SJSA1 (cell line): ENCODE results near the gene RHPN2. TPM values are rescaled to one million over a fixed set of nuclear protein-coding genes. Genes with fewer than 3 reads are reported as not detected.
"Not testable (repeated sequence)": the region's sequence is repeated elsewhere in the genome, so short reads cannot be mapped to it uniquely, and the experiment has no call there.

Experiments
- DNase-seq, 2 experiments: peaks; one replicate each; pipeline ENCODE4 v3.0.0-alpha.2; 2015 to 2020; ENCODE audit warnings: low spot score in 2 of 2, low read depth in 1 of 2
- H3K27ac ChIP-seq: fragments of 250-450 bp; sonication (Bioruptor Pico); 2 replicates; pipeline ENCODE4 v1.5.1; 2020; ENCODE audit warnings: mild to moderate bottlenecking, moderate library complexity
- H3K27me3 ChIP-seq: fragments of 250-450 bp; sonication (Bioruptor Pico); replicated peaks from 2 replicates; pipeline ENCODE4 v1.5.1; 2020; ENCODE audit warnings: mild to moderate bottlenecking, moderate library complexity
- H3K36me3 ChIP-seq: fragments of 250-450 bp; sonication (Bioruptor Pico); 2 replicates; pipeline ENCODE4 v1.5.1; 2020; ENCODE audit warnings: mild to moderate bottlenecking
- H3K4me1 ChIP-seq: fragments of 250-450 bp; sonication (Bioruptor Pico); replicated peaks from 2 replicates; pipeline ENCODE4 v1.6.1; 2021; ENCODE audit warnings: mild to moderate bottlenecking
- H3K4me3 ChIP-seq: fragments of 250-450 bp; sonication (Bioruptor Pico); 2 replicates; pipeline ENCODE4 v1.5.1; 2020; ENCODE audit warnings: mild to moderate bottlenecking
- H3K9me3 ChIP-seq: fragments of 250-450 bp; sonication (Bioruptor Pico); replicated peaks from 2 replicates; pipeline ENCODE4 v1.5.1; 2020; ENCODE audit warnings: mild to moderate bottlenecking
- total RNA-seq: library from RNA; depleted of rRNA; stranded (reverse); fragments of >200 nt; shearing (Covaris generic); gene quantifications from 2 replicates; pipeline ENCODE4 v1.2.3, GENCODE V29; 2014

RHPN2 gene
- total RNA-seq, 1 experiment from 2014 or later = 42.1 TPM

DNA sequence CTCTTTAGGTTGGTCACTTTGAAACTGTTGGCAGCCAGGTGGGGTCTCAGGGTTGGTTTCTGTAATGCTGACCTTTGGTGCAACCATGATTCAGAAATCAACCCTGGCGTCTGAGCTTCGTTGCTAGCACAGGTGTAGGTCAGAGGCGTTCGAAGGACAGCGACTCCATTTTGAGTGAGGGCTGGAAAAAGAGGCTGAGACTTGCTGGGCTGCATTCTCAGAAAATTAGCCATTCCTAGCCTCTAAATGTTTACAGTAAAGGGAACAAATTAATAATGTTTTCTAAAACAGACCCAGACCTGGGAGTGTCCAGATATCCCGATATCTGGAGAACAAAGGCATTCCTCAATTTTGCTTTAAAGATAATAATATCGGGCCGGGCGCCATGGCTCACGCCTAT lies 29.2 kb downstream of the RHPN2 start:
- Histone ChIP-seq H3K4me1 (peaks cover 12% of the 10 kb centered on the region), H3K9me3 (no peaks in the 10 kb centered on the region), H3K36me3 (peaks cover 16% of the 10 kb centered on the region), H3K4me3 (no peak overlapping the region), H3K27me3 (no peaks in the 10 kb centered on the region), H3K27ac (no peak overlapping the region)
- DNase-seq = no peak

DNA sequence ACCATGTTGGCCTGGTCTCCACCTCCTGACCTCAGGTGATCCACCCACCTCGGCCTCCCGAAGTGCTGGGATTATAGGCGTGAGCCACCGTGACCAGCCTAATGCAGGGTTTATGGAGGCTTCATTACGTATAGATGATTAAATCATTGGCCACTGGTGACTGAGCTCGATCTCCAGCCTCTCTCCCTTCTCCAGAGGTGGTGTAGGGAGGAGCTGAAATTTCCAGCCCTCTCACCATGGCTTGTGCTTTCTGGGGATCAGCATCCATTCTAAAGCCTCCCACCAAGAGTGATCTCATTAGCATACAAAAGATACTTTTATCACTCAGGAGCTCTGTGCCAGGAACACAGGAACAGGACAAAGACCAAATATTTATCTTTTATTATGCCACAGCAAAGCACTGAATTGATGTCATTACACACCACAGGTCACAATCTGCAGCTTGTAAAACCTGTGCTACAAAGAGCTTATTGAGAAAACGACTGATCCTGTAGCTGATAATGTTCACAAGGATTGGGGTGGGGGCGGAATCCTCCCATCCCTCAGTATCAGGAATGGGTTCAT lies 32.4 kb downstream of the RHPN2 start:
- no peaks in the 10 kb centered on the region for H3K9me3 ChIP-seq
- H3K27ac ChIP-seq = no peak overlapping the region
- H3K36me3 ChIP-seq = peaks cover 21% of the 10 kb centered on the region
- DNase-seq = no peak
- H3K4me1 ChIP-seq = peaks cover 4% of the 10 kb centered on the region; the same call in 1 of the 2 replicates
- H3K4me3 ChIP-seq = no peak overlapping the region
- no peaks in the 10 kb centered on the region for H3K27me3 ChIP-seq

DNA sequence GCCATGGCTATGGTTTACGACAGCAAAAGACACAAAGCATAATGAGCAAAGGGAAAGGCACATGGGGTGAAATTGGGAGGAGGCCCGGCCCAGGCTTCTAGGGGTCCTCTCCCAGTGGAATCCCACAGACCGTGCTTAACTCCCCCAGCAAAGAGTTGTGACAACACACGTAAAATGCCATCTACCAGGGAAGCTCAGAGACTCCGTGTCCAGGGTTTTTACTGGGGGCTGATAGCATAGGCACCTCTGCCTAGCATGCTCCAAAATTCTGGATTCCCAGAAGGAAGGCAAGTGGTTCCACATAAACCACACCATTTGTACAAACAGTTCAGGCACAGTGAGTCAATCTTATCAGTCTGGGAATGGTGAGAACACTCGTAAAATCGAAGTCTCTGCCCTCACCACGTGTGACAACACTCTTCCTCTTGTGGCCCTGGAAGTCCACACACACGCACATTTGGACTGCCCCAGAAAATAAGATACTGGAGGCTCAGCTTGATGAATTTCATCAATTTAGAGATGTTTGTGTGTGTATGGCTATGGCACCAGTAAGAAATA lies 34.9 kb downstream of the RHPN2 start:
- no peak overlapping the region for H3K4me3 ChIP-seq
- 0 out of 2 replicates have a peak, but pooled peaks cover 4% of the 10 kb centered on the region for H3K4me1 ChIP-seq
- H3K27me3 ChIP-seq = no peaks in the 10 kb centered on the region
- H3K27ac ChIP-seq = no peak overlapping the region
- H3K9me3 ChIP-seq = no peaks in the 10 kb centered on the region
- no peak for DNase-seq
- H3K36me3 ChIP-seq = peaks cover 21% of the 10 kb centered on the region

DNA sequence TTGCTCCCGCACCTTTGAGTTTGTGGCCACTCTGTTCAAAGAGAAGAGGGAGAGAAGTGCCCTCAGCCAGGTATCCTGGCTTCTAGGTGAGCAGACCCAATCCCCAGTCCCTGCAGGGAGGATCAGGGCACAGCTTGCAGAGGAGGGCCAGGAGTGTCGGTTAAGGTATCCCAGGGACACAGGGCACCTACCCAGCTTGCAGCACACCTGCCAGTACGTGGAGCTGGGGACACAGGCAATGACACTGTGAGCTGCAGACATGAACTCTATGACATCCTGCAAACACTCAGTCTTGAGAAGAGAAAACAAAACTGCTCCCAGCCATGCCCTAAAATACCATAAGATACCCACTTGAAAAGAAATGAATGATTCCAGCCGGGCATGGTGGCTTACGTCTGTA lies 38.1 kb downstream of the RHPN2 start:
- not testable (repeated sequence) for H3K9me3 ChIP-seq

DNA sequence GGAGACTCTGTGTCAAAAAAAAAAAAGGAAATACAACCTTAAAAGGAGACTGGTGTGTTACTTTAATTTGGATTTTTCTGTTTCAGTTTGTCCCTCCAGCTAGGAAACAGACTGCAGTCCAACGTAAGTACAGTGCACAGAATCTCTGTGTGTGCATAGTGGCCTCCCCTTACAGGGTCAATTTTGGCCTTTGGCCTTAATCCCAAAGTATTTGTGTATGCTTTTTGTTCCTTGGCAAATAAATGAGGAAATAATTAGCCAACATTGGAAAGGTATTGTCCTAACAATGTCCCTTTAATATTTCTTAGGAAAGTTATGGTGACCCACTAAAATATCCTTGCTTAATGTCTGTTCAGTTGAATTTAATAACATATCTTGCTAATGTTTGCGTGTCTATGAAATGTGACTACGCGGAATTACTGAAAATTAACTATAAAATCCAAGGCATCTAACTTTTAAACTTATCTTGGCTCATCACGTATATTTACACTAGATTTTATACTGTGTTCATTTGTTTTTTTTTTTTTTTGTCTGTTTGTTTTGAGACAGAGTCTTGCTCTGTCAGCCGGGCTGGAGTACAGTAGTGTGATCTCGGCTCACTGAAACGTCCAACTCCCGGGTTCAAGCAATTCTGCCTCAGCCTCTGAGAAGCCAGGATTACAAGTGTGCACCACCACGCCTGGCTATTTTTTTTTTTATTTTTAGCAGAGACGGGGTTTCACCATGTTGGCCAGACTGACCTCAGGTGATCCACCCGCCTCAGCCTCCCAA lies 39.0 kb downstream of the RHPN2 start:
- not testable (repeated sequence) for H3K27ac ChIP-seq, H3K27me3 ChIP-seq, H3K4me3 ChIP-seq, DNase-seq, H3K4me1 ChIP-seq, H3K9me3 ChIP-seq
- peaks cover 12% of the 10 kb centered on the region for H3K36me3 ChIP-seq

More for the DNA sequence above, 38.1 kb downstream of the RHPN2 start:
- H3K4me3 ChIP-seq, H3K4me1 ChIP-seq, DNase-seq, H3K27ac ChIP-seq, H3K27me3 ChIP-seq: not testable (repeated sequence)
- H3K36me3 ChIP-seq = peaks cover 16% of the 10 kb centered on the region

DNA sequence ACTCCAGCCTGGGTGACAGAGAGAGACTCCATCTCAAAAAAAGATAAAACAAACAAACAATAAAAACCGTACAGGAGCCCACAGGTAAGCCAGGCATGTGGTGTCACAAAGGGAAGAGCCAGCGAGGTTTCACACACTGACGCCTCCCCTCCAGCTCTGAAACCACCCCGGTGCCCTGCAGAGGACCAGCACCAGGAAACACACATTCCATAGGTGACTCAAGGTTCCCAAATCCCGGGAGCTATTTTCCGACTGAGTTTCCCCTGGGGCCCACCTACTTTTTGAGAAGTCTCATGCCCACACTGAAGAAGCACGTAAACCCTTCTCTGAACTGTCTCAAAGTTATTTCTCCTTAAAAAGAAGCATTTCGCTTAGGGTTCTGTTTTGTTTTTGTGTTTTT lies 40.3 kb downstream of the RHPN2 start:
- no peaks in the 10 kb centered on the region for H3K9me3 ChIP-seq
- peaks cover 4% of the 10 kb centered on the region; the same call in 1 of the 2 replicates for H3K36me3 ChIP-seq
- DNase-seq = no peak
- no peaks in the 10 kb centered on the region for H3K4me1 ChIP-seq
- no peak overlapping the region for H3K4me3 ChIP-seq
- no peak overlapping the region for H3K27ac ChIP-seq
- no peaks in the 10 kb centered on the region for H3K27me3 ChIP-seq

DNA sequence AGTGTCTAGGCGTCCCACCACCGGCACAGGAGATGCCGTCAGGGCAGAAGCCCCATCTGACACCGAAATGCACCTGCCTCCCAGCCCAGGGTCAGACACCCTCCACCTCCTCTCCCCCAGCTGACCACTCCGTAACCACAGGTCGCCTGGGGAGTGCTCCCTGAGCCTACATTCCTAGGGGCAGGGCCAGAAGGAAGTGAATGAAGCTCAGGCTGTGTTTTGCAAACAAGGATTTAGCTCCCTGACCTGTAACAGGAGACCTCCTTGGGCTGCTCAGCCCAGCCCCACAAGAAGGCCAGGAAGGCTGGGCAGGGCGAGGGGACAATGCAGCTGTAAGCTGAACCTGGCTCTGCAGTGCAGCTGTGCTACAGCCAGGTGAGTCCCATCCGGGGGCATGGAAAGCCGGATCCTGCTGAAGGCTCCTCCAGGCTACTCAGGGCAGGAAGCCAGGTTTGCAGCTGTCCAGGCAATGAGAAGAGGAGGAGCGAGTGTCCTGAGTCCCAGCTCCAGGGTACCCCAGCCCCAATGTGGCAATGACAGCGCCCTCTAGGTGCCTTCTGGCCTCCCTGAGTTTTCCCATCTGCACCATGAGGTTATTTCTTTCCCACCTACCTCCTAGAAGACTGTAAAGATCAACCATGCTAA lies 42.1 kb downstream of the RHPN2 start:
- no peak overlapping the region for H3K4me3 ChIP-seq
- H3K27me3 ChIP-seq = no peaks in the 10 kb centered on the region
- no peak for DNase-seq
- H3K36me3 ChIP-seq = peaks cover 4% of the 10 kb centered on the region; the same call in 1 of the 2 replicates
- no peak overlapping the region for H3K27ac ChIP-seq
- H3K9me3 ChIP-seq = no peaks in the 10 kb centered on the region
- no peaks in the 10 kb centered on the region for H3K4me1 ChIP-seq

DNA sequence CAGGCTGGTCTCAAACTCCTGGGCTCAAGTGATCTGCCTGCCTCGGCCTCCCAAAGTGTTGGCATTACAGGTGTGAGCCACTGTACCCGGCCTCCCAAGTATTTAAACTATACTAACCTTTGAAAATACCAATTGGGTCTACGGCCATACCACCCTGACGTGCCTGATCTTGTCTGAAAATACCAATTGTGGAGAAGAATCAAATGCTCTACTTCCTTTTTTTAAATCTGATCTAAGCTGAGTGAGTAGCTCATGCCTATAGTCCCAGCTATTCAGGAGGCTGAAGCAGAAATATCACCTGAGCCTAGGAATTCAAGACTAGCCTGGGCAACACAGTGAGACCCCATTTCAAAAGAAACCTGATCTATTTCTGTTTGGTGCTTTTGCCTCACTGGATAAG lies 53.8 kb downstream of the RHPN2 start:
- not testable (repeated sequence) for H3K4me3 ChIP-seq, H3K4me1 ChIP-seq, DNase-seq, H3K27me3 ChIP-seq, H3K27ac ChIP-seq, H3K9me3 ChIP-seq
- peaks cover 11% of the 10 kb centered on the region; the same call in 1 of the 2 replicates for H3K36me3 ChIP-seq

DNA sequence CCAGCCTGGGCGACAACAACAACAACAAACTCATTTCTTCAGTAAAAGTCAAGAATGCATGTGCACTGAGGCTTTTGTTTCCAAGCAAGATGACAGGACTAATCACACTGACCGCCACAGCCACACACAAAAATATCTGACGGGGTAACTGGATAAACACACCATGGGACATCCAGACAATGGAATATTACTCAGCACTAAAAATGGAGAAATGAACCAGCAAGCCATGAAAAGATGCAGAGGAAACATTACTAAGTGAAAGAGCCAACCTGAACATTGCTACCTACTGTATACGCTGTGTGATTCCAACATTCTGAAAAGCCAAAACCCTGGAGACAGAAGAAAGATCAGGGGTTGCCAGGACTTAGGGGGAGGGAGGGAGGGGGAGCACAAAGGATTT lies 56.0 kb downstream of the RHPN2 start:
- Histone ChIP-seq H3K36me3 (peaks cover 11% of the 10 kb centered on the region; the same call in 1 of the 2 replicates), H3K4me3 (no peak overlapping the region), H3K9me3 (no peaks in the 10 kb centered on the region), H3K4me1 (no peaks in the 10 kb centered on the region), H3K27ac (no peak overlapping the region), H3K27me3 (no peaks in the 10 kb centered on the region)
- DNase-seq = no peak

DNA sequence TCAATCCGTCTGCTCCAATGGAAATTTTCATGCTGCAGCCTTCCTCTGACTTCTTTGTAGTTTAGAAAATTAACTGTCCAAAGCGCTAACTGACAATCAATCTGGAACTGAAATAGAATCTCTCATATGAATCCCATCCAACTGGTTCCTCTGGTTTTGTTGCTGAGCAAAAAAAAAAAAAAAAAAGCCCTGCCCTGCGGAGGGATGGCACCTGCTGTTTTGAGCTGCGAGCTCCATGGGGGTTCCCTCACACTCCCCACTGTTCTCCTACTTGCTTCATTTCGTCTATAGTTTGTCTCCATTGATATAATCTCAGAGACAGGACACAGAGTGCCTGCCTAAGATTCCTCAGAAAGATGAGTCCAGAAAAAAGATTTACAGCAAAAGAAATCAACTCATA lies 59.2 kb downstream of the RHPN2 start:
- no peaks in the 10 kb centered on the region for H3K27me3 ChIP-seq
- no peaks in the 10 kb centered on the region for H3K4me1 ChIP-seq
- no peaks in the 10 kb centered on the region for H3K9me3 ChIP-seq
- no peak overlapping the region for H3K4me3 ChIP-seq
- no peak for DNase-seq
- H3K27ac ChIP-seq = no peak overlapping the region
- peaks cover 13% of the 10 kb centered on the region for H3K36me3 ChIP-seq

DNA sequence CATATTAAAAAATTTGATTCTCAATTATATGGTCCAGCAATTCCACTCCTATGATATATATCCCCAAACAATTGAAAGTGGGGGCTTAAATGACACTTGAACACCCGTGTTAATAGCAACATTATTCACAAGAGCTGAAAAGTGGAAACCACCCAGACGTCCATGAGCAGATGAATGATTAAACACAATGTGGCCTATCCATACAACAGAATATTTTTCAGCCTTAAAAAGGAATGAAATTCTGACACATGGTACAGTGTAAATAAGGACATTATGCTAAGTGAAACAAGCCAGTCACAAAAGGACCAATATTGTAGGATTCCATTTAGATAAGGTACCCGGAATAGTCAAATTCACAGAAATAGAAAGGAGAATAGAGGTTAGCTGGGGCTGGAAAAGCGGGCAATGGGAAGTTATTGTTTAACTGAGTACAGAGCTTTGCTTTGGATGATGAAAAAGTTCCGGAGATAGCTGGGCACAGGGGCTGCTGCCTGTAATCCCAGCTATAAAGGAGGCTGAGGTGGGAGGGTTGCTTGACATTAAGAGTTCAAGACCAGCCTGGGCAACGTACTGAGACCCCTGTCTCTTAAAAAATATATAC lies 61.2 kb downstream of the RHPN2 start:
- not testable (repeated sequence) for H3K9me3 ChIP-seq, DNase-seq, H3K4me1 ChIP-seq, H3K27ac ChIP-seq, H3K27me3 ChIP-seq, H3K36me3 ChIP-seq, H3K4me3 ChIP-seq

DNA sequence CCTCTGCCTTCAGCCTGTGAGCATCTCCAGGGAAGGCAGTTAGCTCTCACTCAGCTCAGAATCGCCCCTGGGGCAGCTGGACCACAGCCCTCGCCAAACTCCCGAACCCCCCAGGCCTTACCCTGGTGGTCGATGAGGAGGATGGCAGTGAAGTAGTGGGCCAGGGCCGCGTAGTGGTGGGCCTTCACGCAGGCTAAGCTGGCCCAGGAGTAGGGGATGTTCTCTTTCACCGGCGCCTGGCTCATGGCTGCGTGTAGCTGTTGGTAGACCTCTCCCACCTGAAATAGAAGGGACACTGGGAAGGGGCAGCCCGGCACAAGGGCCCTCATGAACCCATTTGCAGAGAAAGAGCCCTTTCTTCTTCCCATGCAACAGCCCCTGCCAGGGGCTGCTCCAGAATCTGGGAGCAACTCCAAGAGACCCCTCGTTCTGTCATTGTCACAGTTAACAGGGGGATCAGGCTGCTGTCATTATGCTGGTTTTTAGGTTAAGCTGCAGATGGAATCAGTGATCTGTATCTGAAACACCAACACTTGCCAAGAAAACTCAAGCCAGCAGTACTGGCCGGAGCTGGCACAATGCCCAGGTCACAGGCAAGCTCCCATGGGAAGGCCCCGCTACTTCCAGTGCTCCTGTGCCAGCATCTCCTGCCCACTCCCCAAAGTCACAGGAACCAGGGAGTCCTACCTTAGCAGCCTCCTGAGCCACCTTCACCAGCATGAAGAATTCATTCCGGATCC lies 62.4 kb downstream of the RHPN2 start:
- not testable (repeated sequence) for H3K9me3 ChIP-seq, H3K4me3 ChIP-seq, DNase-seq, H3K27me3 ChIP-seq, H3K36me3 ChIP-seq, H3K27ac ChIP-seq, H3K4me1 ChIP-seq

DNA sequence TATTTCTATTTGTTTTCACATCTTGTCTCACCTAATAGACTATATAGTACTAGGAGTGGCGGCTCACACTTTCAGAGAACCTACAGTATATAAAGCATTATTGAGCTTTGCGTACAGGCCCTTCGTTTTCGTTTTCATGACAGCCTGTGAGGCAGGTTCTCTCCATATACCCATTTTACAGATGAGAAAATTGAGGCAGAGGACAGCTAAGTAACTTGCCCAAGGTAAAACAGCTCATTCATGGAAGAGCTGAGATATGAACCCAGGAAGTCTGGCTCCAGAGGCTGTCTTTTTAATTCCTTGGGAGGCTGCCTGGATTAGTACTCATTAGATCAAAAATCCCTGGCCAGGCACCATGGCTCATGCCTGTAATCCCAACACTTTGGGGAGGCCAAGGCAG lies 63.8 kb downstream of the RHPN2 start:
- peaks cover 6% of the 10 kb centered on the region for H3K36me3 ChIP-seq
- no peaks in the 10 kb centered on the region for H3K27me3 ChIP-seq
- no peak for DNase-seq
- H3K27ac ChIP-seq = no peak overlapping the region
- no peaks in the 10 kb centered on the region for H3K9me3 ChIP-seq
- no peak overlapping the region for H3K4me3 ChIP-seq
- H3K4me1 ChIP-seq = no peaks in the 10 kb centered on the region
